Mucosa of descending colon (tissue), 3 donors: ENCODE data around the gene RUVBL1. TPM values are rescaled to one million over a fixed set of nuclear protein-coding genes. Genes with fewer than 3 reads are reported as not detected.
A peak's percentile ranks its signal among the peaks of the same experiment; 100 is the strongest.

Source experiments
- ATAC-seq: fragments of 200-7000 bp; cut with Tn5 transposase; one replicate; pipeline ENCODE4 v1.9.1; 2020; ENCODE audit warnings: mild to moderate bottlenecking, moderate library complexity
- DNase-seq, 3 donors: peaks; one replicate each; pipeline ENCODE4 v3.0.0-alpha.2; 2020
- H3K36me3 ChIP-seq: fragments of 200-600 bp; one replicate; pipeline ENCODE4 v1.8.0; 2021; ENCODE audit warnings: low read depth, mild to moderate bottlenecking
- H3K4me1 ChIP-seq: fragments of 200-600 bp; one replicate; pipeline ENCODE4 v1.8.0; 2021; ENCODE audit warnings: low read depth, mild to moderate bottlenecking
- H3K4me3 ChIP-seq: fragments of 200-600 bp; one replicate; pipeline ENCODE4 v1.8.0; 2021; ENCODE audit warnings: mild to moderate bottlenecking
- H3K9me3 ChIP-seq: fragments of 200-600 bp; one replicate; pipeline ENCODE4 v1.8.0; 2021; ENCODE audit warnings: mild to moderate bottlenecking
- intact Hi-C, 2 donors: fragments of 100-400 bp; cut with DNase I in 1 of 2; cut with micrococcal nuclease in 1 of 2; formaldehyde crosslinking; loops; one replicate each; pipeline versions ENCODE4 v1.11.0 to v1.11.1; 2022; cut with DNase I, micrococcal nuclease
- total RNA-seq, 3 donors: library from RNA; stranded (reverse); fragmentation: NEBNext Ultra II Directional in 2 of 3; extraction: Animal tissue kit (Norgen Biotek cat#: 25700) in 2 of 3; gene quantifications; one replicate each; pipeline versions ENCODE4 v1.2.1 to v1.2.4, GENCODE V29; 2021 to 2023
- TF ChIP-seq, protein P1 (sequence below): fragments of 200-600 bp; IDR thresholded peaks from one replicate; pipeline ENCODE4 v1.8.0; 2022; ENCODE audit warnings: antibody characterized with exemption, mild to moderate bottlenecking
- donor health status: DM: no; HTN: no; CAD: no; lungs with moderate emphysema.
- donor health status: DM: no; HTN: no; CAD: no.
- donor health status: DM: no; HTN: yes; CAD: no.

RUVBL1 gene
- total RNA-seq, 3 donors from 2014 or later, result 12.1 to 19.0 (median 15.6) TPM

DNA sequence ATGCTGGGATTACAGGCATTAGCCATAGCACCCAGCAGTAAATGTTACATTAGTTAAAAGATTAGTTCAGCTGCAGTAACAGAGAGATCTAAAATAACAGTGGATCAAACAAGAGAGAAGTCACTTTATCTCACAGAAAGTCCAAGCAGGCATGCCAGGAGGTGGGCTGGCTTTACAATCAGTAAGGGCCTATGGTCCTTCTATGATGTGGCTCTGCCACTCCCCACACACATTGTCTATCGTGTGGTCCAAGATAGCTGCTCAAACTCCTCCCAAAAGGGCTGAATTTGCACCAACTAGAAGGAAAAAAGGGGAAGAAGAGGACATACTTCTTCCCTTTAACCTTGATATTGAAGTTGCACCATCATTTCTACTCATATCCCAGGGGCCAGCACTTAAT, 4.6 kb upstream of the RUVBL1 start:
- TF ChIP-seq, protein P1, sequence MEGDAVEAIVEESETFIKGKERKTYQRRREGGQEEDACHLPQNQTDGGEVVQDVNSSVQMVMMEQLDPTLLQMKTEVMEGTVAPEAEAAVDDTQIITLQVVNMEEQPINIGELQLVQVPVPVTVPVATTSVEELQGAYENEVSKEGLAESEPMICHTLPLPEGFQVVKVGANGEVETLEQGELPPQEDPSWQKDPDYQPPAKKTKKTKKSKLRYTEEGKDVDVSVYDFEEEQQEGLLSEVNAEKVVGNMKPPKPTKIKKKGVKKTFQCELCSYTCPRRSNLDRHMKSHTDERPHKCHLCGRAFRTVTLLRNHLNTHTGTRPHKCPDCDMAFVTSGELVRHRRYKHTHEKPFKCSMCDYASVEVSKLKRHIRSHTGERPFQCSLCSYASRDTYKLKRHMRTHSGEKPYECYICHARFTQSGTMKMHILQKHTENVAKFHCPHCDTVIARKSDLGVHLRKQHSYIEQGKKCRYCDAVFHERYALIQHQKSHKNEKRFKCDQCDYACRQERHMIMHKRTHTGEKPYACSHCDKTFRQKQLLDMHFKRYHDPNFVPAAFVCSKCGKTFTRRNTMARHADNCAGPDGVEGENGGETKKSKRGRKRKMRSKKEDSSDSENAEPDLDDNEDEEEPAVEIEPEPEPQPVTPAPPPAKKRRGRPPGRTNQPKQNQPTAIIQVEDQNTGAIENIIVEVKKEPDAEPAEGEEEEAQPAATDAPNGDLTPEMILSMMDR, result no peak
- Histone ChIP-seq H3K36me3 (no peaks in the 10 kb centered on the region), H3K9me3 (no peaks in the 10 kb centered on the region), H3K4me3 (no peak overlapping the region), H3K4me1 (no peaks in the 10 kb centered on the region)
- no peak for DNase-seq
- intact Hi-C loops, result no loop called here
- no peak for ATAC-seq

DNA sequence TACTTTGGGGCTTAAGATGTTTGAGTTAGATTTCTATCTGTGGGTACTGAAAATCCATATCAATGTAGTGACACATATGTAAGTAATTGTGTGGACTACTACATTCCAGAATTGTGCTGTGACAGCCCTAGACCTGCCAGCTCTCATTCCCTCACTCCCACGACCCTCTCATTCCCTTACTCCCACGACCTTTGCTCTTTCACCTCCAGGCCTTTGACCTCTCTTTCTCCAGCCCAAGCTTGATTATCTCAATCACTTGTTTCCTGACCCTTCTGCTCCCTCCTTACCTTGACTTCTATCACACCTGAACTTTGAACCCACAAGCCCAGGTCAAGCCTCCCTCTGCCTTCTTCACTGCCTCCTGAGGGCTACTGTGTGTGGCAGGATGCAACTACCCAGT, 3.6 kb upstream of the RUVBL1 start:
- no peaks in the 10 kb centered on the region for H3K36me3 ChIP-seq
- intact Hi-C loops, result no loop called here
- no peak for DNase-seq
- ATAC-seq, result no peak
- no peak overlapping the region for H3K4me3 ChIP-seq
- TF ChIP-seq, protein P1, result no peak
- peaks cover 6% of the 10 kb centered on the region for H3K4me1 ChIP-seq
- H3K9me3 ChIP-seq, result no peaks in the 10 kb centered on the region

DNA sequence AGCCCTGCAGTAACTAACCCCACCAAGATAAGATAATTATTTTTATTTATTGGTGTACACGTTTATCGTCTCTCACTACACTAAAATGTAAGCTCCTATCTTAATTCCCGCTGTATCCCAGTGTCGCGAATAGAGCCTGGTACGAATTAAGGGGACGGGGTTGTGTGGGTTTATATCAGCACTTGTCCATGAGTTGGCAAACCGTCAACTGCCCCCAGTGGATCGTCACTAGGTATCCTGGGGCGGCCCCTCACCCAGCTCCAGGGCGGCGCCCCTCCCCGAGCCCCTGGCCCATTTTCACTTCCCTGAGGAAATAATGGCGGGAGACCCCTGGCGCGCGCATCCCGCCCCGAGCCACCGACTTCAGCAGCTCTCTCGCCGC, 465 bp downstream of the RUVBL1 start:
- no peak for ATAC-seq
- intact Hi-C loops, result no loop called here

DNA sequence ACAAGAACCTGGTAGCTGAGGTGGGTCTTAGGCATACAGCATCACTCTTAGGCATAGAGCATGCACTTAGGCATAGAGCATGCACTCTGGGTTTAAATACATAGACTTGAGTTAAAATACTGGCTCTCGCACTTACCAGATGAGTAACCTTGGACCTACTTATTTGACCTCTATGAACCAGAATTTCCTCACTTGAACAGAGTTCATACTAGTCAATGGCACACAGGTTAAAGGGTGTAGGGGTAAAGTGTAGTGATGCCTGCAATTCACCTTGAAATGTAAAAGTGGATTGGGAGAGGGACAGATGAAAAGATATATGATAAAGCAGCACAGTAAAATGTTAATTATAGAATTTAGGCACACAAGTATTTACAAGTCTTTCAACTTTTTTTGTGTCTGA, 1.6 kb downstream of the RUVBL1 start:
- Histone ChIP-seq H3K36me3 (no peaks in the 10 kb centered on the region), H3K4me3 (no peak overlapping the region), H3K9me3 (no peaks in the 10 kb centered on the region), H3K4me1 (peaks cover 6% of the 10 kb centered on the region)
- no peak for DNase-seq
- TF ChIP-seq, protein P1, result no peak
- intact Hi-C loops, result no loop called here
- ATAC-seq, result no peak

More for the DNA sequence above, 465 bp downstream of the RUVBL1 start:
- DNase-seq, result no peak
- TF ChIP-seq, protein P1, result no peak
- Histone ChIP-seq H3K4me3 (peak overlapping the region; percentile 76), H3K9me3 (no peaks in the 10 kb centered on the region), H3K36me3 (no peaks in the 10 kb centered on the region), H3K4me1 (peaks cover 6% of the 10 kb centered on the region)

DNA sequence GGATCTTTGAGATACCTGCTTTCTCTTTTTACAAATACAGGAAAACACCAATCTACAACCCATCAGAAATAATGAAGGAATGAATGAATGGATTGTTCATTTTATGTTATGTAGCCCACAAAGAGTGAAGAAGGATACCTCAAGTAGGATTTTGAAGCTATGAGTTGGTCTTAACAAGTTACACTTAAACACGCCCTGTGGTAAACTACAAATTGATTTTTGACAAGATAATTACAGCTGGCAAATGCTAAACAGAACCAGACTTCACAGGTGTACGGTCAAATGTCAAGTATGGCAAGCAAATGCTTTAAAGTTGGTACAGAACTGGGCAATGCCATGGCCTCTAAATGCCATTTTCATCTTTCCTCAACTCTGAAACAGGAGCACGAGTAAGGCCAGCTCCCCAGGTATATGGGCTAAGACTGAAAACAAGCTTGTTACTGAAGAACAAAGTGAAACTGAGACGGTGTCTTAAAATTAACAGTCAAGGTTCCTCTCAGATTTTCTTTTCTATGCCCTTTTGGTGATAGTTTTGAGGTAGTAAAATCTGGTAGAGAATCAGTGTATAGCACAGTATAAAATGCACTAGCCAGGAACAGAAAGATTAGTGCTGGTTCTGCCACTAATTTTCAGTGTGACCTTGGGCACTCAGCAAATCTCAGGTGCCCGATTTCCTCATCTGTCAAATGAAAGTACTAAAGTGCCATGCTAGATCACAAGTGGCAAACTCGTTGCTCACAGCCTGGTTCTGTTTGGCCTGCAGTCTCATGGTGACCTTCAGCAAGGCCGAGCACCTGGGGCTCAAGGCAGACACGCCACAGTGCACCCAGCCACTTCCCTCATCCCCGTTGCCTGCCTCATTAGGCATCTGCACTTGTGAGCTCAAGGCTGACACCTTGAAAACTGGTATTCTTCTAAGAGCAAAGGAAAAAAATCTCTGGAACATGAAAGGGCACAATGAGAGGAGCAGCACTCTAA, 9.5 kb downstream of the RUVBL1 start:
- H3K4me1 ChIP-seq, result no peaks in the 10 kb centered on the region

More for the DNA sequence above, 9.5 kb downstream of the RUVBL1 start:
- Histone ChIP-seq H3K4me3 (no peak overlapping the region), H3K36me3 (no peaks in the 10 kb centered on the region), H3K9me3 (no peaks in the 10 kb centered on the region)
- no peak for DNase-seq
- intact Hi-C loops, result no loop called here
- ATAC-seq, result peak; percentile 23
- TF ChIP-seq, protein P1, result no peak
